ENCODE measurements around the gene ZNF566.

GRCh38 chr19:36441339-36441738 is 48.0 kb downstream of the ZNF566 start:
- TF ChIP-seq CTCF (IDR thresholded peaks at IDR 0.05) (no peak), EZH2 (IDR thresholded peaks at IDR 0.05) (no peak)

Measured in neural progenitor cell (in vitro differentiated cells).